ENCODE measurements around the gene RAPGEF2. TPM values are rescaled to one million over a fixed set of nuclear protein-coding genes. Genes with fewer than 3 reads are reported as not detected.

The RAPGEF2 gene
- total and polyA plus RNA-seq, 2 donors (not counting 1 experiment from before 2014, with no cell fraction given), result 10.9 to 45.8 TPM

GRCh38 chr4:159282944-159283343 lies 180.1 kb downstream of the RAPGEF2 start:
- Histone ChIP-seq H3K4me1 (ENCODE audit: control insufficient read depth in 2 of 2, insufficient read depth in 2 of 2, low read length in 2 of 2) (no peaks in the 10 kb centered on the region), H3K36me3 (replicated peaks in 1 of 2; ENCODE audit: control extremely low read depth in 1 of 2, control insufficient read depth in 1 of 2, extremely low read depth in 1 of 2, insufficient read depth in 2 of 2, low read length in 1 of 2) (no peaks in the 10 kb centered on the region), H2AFZ (ENCODE audit: insufficient read depth, low read depth, low read length, poor library complexity, severe bottlenecking) (no peak overlapping the region), H3K79me2 (ENCODE audit: control insufficient read depth, insufficient read depth, low read length) (no peaks in the 10 kb centered on the region), H4K20me1 (ENCODE audit: control insufficient read depth, insufficient read depth, low read length, poor library complexity, severe bottlenecking) (no peaks in the 10 kb centered on the region), H3K4me2 (replicated peaks; ENCODE audit: low read depth, low read length, poor library complexity, severe bottlenecking) (no peak overlapping the region), H3K9me3 (ENCODE audit: control extremely low read depth in 1 of 3, control insufficient read depth in 2 of 3, insufficient read depth in 1 of 3, low read length in 2 of 3) (no peaks in the 10 kb centered on the region), H3K4me3 (ENCODE audit: control extremely low read depth in 1 of 5, extremely low read depth in 1 of 5, insufficient read depth in 1 of 5, low read depth in 2 of 5, low read length in 4 of 5) (no peak overlapping the region), H3K27ac (ENCODE audit: low read length in 2 of 2) (no peak overlapping the region), H3K9ac (ENCODE audit: low read length) (no peak overlapping the region), H3K27me3 (replicated peaks in 1 of 4; ENCODE audit: control extremely low read depth in 1 of 4, control insufficient read depth in 3 of 4, insufficient read depth in 4 of 4, low read length in 3 of 4) (no peaks in the 10 kb centered on the region)
- Mint-ChIP-seq H3K4me1 (no peaks in the 10 kb centered on the region), H3K27ac (no peak overlapping the region), H3K27me3 (no peaks in the 10 kb centered on the region), H3K9me3 (ENCODE audit: insufficient read depth) (no peaks in the 10 kb centered on the region), H3K4me3 (no peak overlapping the region)
- DNase-seq, result no peak
- WGBS (ENCODE audit: insufficient coverage), result no CpG with 5 or more reads among the region's 2 CpGs
- TF ChIP-seq CTCF (IDR thresholded peaks at IDR 0.05), result no peak
- TF ChIP-seq EZH2 (IDR thresholded peaks at IDR 0.05; ENCODE audit: borderline replicate concordance, insufficient read depth, low read depth, low read length, poor library complexity, severe bottlenecking), result no peak
- no peak for ATAC-seq (ENCODE audit: low read depth)
- CTCF ChIA-PET, result interaction anchor here (0.6 kb wide), 1 partner anchor 163 kb away, joined by 3 read pairs; no protein-coding TSS in a partner anchor
- intact Hi-C loops (cut with micrococcal nuclease), result no loop called here
- POLR2A ChIA-PET, result no interaction called here

- H3K27ac ChIP-seq (ENCODE audit: low read length in 2 of 2), result no peak overlapping the region
- no peaks in the 10 kb centered on the region for H3K4me1 Mint-ChIP-seq
- no peak overlapping the region for H3K9ac ChIP-seq (ENCODE audit: low read length)
- intact Hi-C loops (cut with micrococcal nuclease), result no loop called here
- H3K79me2 ChIP-seq (ENCODE audit: control insufficient read depth, insufficient read depth, low read length), result no peaks in the 10 kb centered on the region
- CTCF ChIA-PET, result no interaction called here
- ATAC-seq (ENCODE audit: low read depth) (no peak), DNase-seq (no peak)
- no peaks in the 10 kb centered on the region for H3K36me3 ChIP-seq (replicated peaks in 1 of 2; ENCODE audit: control extremely low read depth in 1 of 2, control insufficient read depth in 1 of 2, extremely low read depth in 1 of 2, insufficient read depth in 2 of 2, low read length in 1 of 2)
- no peak overlapping the region for H3K4me2 ChIP-seq (replicated peaks; ENCODE audit: low read depth, low read length, poor library complexity, severe bottlenecking)
- H3K9me3 ChIP-seq (ENCODE audit: control extremely low read depth in 1 of 3, control insufficient read depth in 2 of 3, insufficient read depth in 1 of 3, low read length in 2 of 3), result no peaks in the 10 kb centered on the region
- H4K20me1 ChIP-seq (ENCODE audit: control insufficient read depth, insufficient read depth, low read length, poor library complexity, severe bottlenecking), result no peaks in the 10 kb centered on the region
- H3K27me3 Mint-ChIP-seq, result no peaks in the 10 kb centered on the region
- no CpG with 5 or more reads among the region's 1 CpG for WGBS (ENCODE audit: insufficient coverage)
- H3K27me3 ChIP-seq (replicated peaks in 1 of 4; ENCODE audit: control extremely low read depth in 1 of 4, control insufficient read depth in 3 of 4, insufficient read depth in 4 of 4, low read length in 3 of 4), result no peaks in the 10 kb centered on the region
- H3K27ac Mint-ChIP-seq, result no peak overlapping the region
- no peak overlapping the region for H2AFZ ChIP-seq (ENCODE audit: insufficient read depth, low read depth, low read length, poor library complexity, severe bottlenecking)
- no peak overlapping the region for H3K4me3 ChIP-seq (ENCODE audit: control extremely low read depth in 1 of 5, extremely low read depth in 1 of 5, insufficient read depth in 1 of 5, low read depth in 2 of 5, low read length in 4 of 5)
- H3K9me3 Mint-ChIP-seq (ENCODE audit: insufficient read depth), result no peaks in the 10 kb centered on the region
- POLR2A ChIA-PET, result no interaction called here
- H3K4me3 Mint-ChIP-seq, result no peak overlapping the region
- H3K4me1 ChIP-seq (ENCODE audit: control insufficient read depth in 2 of 2, insufficient read depth in 2 of 2, low read length in 2 of 2), result no peaks in the 10 kb centered on the region
- TF ChIP-seq EZH2 (IDR thresholded peaks at IDR 0.05; ENCODE audit: borderline replicate concordance, insufficient read depth, low read depth, low read length, poor library complexity, severe bottlenecking), result no peak
- no peak for TF ChIP-seq CTCF (IDR thresholded peaks at IDR 0.05)
Measured at GRCh38 chr4:159283696-159284095, 180.8 kb downstream of the RAPGEF2 start.

All from B cell (primary cell).